K562 treated with DMSO at 1 percent for 24 hours (cell line): ENCODE measurements around the gene GPR12. TPM values are rescaled to one million over a fixed set of nuclear protein-coding genes. Genes with fewer than 3 reads are reported as not detected.

ENCODE experiments used
- total RNA-seq: library from RNA; unstranded; fragments of 300-600 nt; gene quantifications from 2 replicates; pipeline ENCODE4 v1.2.3, GENCODE V29; 2022; ENCODE audit warnings: low read depth; ENCODE audit not compliant: insufficient read depth

GPR12 gene
- not detected in 2 replicates for total RNA-seq

DNA sequence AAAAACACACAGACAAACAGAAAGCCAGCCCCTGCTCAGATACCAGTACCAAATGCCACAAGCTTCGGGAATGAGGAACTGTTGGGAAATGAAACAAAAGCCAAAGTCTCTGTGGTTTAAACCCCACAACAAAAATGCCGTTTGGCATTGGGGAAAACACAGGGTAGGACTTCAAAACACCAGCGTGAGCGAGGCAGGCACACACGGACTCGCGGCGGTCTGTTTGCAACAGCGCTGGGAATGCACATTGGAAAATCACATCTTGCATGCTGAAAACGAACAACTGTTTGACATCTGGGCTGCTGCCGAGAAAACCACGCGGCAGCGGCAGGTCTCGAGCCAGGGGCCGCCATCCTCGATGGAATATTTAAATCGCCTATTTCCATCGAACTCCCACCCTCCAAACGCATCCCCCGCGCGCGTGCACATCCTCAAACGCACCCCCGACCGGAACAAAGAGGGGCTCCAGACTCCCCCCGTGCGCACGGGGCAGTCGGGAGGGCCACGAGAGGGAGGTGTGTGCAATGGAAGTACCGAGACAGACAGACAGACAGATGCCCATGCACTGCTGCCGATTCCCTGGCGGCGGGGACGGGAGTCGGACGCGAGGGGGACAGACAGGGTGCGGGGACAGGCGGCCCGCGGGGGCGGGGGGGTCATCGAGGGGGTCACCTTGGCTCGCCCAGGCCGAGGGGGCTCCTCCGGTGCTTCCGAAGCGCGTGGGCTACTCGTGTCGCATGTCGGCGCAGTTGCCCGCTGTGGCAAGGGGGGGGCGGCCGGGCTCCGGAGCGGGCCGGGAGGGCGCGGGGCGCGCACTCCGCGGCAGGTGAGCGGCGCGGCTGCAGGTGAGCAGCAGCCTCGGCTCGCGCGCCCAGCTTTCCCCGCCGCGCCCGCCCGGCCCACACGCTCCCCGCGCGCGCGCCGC is at the start of gene GPR12:
GPR12 (minus strand) TSS at position 880 of the 925 bp plus-strand sequence. CDS start 959 bp downstream, outside the sequence.

Other genes starting within 250 kb of the GPR12 start
- 0.12 and 0.31 TPM in 2 replicates for gene WASF3, start 203.1 kb downstream of the GPR12 start, total RNA-seq